DOHH2 (cell line): Measurements from ENCODE around the gene NLGN1.

Experiments
- H3F3A ChIP-seq: fragments of 200-600 bp; sonication (generic), shearing (Covaris generic); 2 replicates; pipeline ENCODE4 v1.6.0; 2016; ENCODE audit warnings: antibody characterized with exemption, mild to moderate bottlenecking; ENCODE audit not compliant: control insufficient read depth, insufficient read depth
- H3K27ac ChIP-seq: fragments of 200-600 bp; sonication (generic); 2 replicates; pipeline ENCODE4 v1.5.1; 2014; ENCODE audit warnings: low read depth, mild to moderate bottlenecking, low read length, moderate library complexity
- H3K27me3 ChIP-seq: fragments of 200-600 bp; sonication (generic); 2 replicates; pipeline ENCODE4 v1.6.1; 2014; ENCODE audit warnings: mild to moderate bottlenecking, low read length, mixed read lengths; ENCODE audit not compliant: control insufficient read depth
- H3K36me3 ChIP-seq: fragments of 200-600 bp; sonication (generic); 2 replicates; pipeline ENCODE4 v1.6.1; 2014; ENCODE audit warnings: mild to moderate bottlenecking, low read length, moderate library complexity, mixed read lengths; ENCODE audit not compliant: control insufficient read depth
- H3K4me1 ChIP-seq: fragments of 200-600 bp; sonication (generic); 2 replicates; pipeline ENCODE4 v1.6.1; 2014; ENCODE audit warnings: mild to moderate bottlenecking, low read length, mixed read lengths; ENCODE audit not compliant: control insufficient read depth
- H3K4me2 ChIP-seq: fragments of 200-600 bp; sonication (generic); 2 replicates; pipeline ENCODE4 v1.6.0; 2014; ENCODE audit warnings: mild to moderate bottlenecking, low read length, moderate library complexity
- H3K4me3 ChIP-seq: fragments of 200-600 bp; sonication (generic); 2 replicates; pipeline ENCODE4 v1.5.1; 2014; ENCODE audit warnings: mild to moderate bottlenecking, low read length, mixed read lengths
- H3K79me2 ChIP-seq: fragments of 200-600 bp; sonication (generic); 2 replicates; pipeline ENCODE4 v1.6.1; 2014; ENCODE audit warnings: mild to moderate bottlenecking, low read length, mixed read lengths; ENCODE audit not compliant: control insufficient read depth
- H3K9me2 ChIP-seq: fragments of 200-600 bp; sonication (generic); replicated peaks from 2 replicates; pipeline ENCODE4 v1.6.1; 2014; ENCODE audit warnings: mild to moderate bottlenecking, low read length, mixed read lengths; ENCODE audit not compliant: control insufficient read depth
- H3K9me3 ChIP-seq: fragments of 200-600 bp; sonication (generic); 2 replicates; pipeline ENCODE4 v1.6.1; 2014; ENCODE audit warnings: antibody characterized with exemption, low read length, mixed read lengths; ENCODE audit not compliant: control insufficient read depth, insufficient read depth
- H4K20me1 ChIP-seq: fragments of 200-600 bp; sonication (generic); 2 replicates; pipeline ENCODE4 v1.6.0; 2014; ENCODE audit warnings: low read depth, mild to moderate bottlenecking, antibody characterized with exemption, low read length, moderate library complexity; ENCODE audit not compliant: control insufficient read depth, insufficient read depth
- CTCF ChIP-seq: fragments of 200-600 bp; sonication (generic); IDR thresholded peaks from one replicate; pipeline ENCODE4 v1.5.1; 2014; ENCODE audit warnings: antibody characterized with exemption, mild to moderate bottlenecking, low read depth, low read length; ENCODE audit not compliant: poor library complexity, severe bottlenecking
- EZH2phosphoT487 ChIP-seq: fragments of 200-600 bp; sonication (generic); IDR thresholded peaks from 2 replicates; pipeline ENCODE4 v1.6.1; 2017; ENCODE audit warnings: borderline replicate concordance, mild to moderate bottlenecking, antibody characterized with exemption, low read length, moderate library complexity, mixed read lengths

NLGN1 gene

GRCh38 chr3:174218016-174218415, 820.5 kb downstream of the NLGN1 start:
- Histone ChIP-seq H3K27ac (no peak overlapping the region), H3K27me3 (no peaks in the 10 kb centered on the region), H3K4me1 (no peaks in the 10 kb centered on the region), H3K79me2 (no peaks in the 10 kb centered on the region), H3K36me3 (no peaks in the 10 kb centered on the region), H3K4me2 (no peak overlapping the region), H3F3A (no peaks in the 10 kb centered on the region), H3K4me3 (no peak overlapping the region), H3K9me3 (no peaks in the 10 kb centered on the region), H4K20me1 (no peaks in the 10 kb centered on the region), H3K9me2 (no peaks in the 10 kb centered on the region; the same call in 1 of the 2 replicates)
- TF ChIP-seq EZH2phosphoT487 (no peak), CTCF (no peak)

GRCh38 chr3:174219738-174220137, 822.2 kb downstream of the NLGN1 start:
- no peaks in the 10 kb centered on the region for H3F3A ChIP-seq

GRCh38 chr3:174220775-174221554, 823.4 kb downstream of the NLGN1 start:
- Histone ChIP-seq H4K20me1 (no peaks in the 10 kb centered on the region), H3K9me3 (no peaks in the 10 kb centered on the region), H3K27me3 (no peaks in the 10 kb centered on the region), H3K4me2 (no peak overlapping the region), H3K79me2 (no peaks in the 10 kb centered on the region), H3K4me3 (no peak overlapping the region), H3K36me3 (no peaks in the 10 kb centered on the region), H3K4me1 (no peaks in the 10 kb centered on the region), H3K9me2 (no peaks in the 10 kb centered on the region; the same call in 1 of the 2 replicates), H3F3A (no peaks in the 10 kb centered on the region), H3K27ac (no peak overlapping the region)
- TF ChIP-seq EZH2phosphoT487 (no peak), CTCF (no peak)

More at GRCh38 chr3:174219738-174220137, 822.2 kb downstream of the NLGN1 start:
- H3K27me3 ChIP-seq: no peaks in the 10 kb centered on the region
- TF ChIP-seq CTCF (no peak), EZH2phosphoT487 (no peak)
- H3K27ac ChIP-seq: no peak overlapping the region
- no peaks in the 10 kb centered on the region for H3K36me3 ChIP-seq
- no peaks in the 10 kb centered on the region for H3K79me2 ChIP-seq
- H3K9me2 ChIP-seq: no peaks in the 10 kb centered on the region; the same call in 1 of the 2 replicates
- H4K20me1 ChIP-seq: no peaks in the 10 kb centered on the region
- no peaks in the 10 kb centered on the region for H3K4me1 ChIP-seq
- no peak overlapping the region for H3K4me3 ChIP-seq
- no peaks in the 10 kb centered on the region for H3K9me3 ChIP-seq
- H3K4me2 ChIP-seq: no peak overlapping the region
